Measurements from ENCODE around the gene BLOC1S1. TPM values are rescaled to one million over a fixed set of nuclear protein-coding genes. Genes with fewer than 3 reads are reported as not detected.
A peak's percentile ranks its signal among the peaks of the same experiment; 100 is the strongest.

Gene BLOC1S1
- total RNA-seq, 3 donors from 2014 or later: 141 to 238 (median 162) TPM

DNA sequence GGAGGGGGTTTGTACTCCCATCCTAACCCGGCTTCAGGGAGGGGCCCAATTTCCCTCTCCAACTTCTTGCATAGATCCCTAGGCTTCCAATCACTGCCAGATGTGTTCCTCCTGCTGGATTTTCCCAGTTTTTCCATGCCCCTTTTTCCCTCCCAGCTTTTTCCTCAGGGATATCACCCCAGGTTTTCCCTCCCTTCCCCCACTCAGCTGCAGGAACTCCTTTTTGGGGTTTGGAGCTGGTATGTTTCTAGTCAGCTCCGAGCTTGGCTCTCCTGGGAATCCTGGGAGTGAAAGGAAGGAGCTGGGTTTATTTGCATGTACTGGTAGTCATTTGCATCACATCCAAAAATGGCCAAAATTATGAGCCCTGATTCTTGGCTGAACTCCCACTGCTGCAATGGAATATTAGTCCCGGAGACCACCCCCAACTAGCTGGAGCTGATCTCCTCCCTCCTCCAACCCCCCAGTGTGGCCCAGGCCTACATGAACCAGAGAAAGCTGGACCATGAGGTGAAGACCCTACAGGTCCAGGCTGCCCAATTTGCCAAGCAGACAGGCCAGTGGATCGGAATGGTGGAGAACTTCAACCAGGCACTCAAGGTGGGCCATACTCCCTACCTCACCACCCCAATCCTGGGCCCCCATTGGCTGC is 2.9 kb downstream of the BLOC1S1 start:
- Histone ChIP-seq H3K9me3 (no peaks in the 10 kb centered on the region), H3K27me3 (no peaks in the 10 kb centered on the region), H3K36me3 (no peaks in the 10 kb centered on the region), H3K4me3 (no peak overlapping the region), H3K27ac (peak overlapping the region; percentile 96 to 97), H3K4me1 (peaks cover 16 to 24% of the 10 kb centered on the region in 2 donors)
- TF ChIP-seq, protein P1, sequence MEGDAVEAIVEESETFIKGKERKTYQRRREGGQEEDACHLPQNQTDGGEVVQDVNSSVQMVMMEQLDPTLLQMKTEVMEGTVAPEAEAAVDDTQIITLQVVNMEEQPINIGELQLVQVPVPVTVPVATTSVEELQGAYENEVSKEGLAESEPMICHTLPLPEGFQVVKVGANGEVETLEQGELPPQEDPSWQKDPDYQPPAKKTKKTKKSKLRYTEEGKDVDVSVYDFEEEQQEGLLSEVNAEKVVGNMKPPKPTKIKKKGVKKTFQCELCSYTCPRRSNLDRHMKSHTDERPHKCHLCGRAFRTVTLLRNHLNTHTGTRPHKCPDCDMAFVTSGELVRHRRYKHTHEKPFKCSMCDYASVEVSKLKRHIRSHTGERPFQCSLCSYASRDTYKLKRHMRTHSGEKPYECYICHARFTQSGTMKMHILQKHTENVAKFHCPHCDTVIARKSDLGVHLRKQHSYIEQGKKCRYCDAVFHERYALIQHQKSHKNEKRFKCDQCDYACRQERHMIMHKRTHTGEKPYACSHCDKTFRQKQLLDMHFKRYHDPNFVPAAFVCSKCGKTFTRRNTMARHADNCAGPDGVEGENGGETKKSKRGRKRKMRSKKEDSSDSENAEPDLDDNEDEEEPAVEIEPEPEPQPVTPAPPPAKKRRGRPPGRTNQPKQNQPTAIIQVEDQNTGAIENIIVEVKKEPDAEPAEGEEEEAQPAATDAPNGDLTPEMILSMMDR (IDR thresholded peaks at IDR 0.05): no peak
- TF ChIP-seq POLR2A (IDR thresholded peaks at IDR 0.05) (no peak), POLR2AphosphoS5 (IDR thresholded peaks at IDR 0.05) (no peak)
- intact Hi-C loops (cut with DNase I; ENCODE audit: low total_unique reads): no loop called here
- DNase-seq (ENCODE audit: low spot score in 2 of 2): no peak

DNA sequence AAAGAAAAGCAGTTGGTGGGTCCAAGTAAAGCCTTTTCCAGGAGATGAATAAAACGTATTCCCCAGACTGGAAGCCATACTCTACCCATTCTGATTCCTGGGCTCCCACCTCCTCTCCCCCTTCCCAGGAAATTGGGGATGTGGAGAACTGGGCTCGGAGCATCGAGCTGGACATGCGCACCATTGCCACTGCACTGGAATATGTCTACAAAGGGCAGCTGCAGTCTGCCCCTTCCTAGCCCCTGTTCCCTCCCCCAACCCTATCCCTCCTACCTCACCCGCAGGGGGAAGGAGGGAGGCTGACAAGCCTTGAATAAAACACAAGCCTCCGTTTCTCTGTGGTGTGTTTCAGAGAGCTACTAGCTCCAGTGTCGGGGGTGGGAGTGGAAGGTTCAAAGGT is 3.5 kb downstream of the BLOC1S1 start:
- Histone ChIP-seq H3K27ac (peak overlapping the region; percentile 96 to 97), H3K4me3 (no peak overlapping the region), H3K4me1 (peaks cover 16 to 24% of the 10 kb centered on the region in 2 donors), H3K36me3 (no peaks in the 10 kb centered on the region), H3K27me3 (no peaks in the 10 kb centered on the region), H3K9me3 (no peaks in the 10 kb centered on the region)
- no peak for TF ChIP-seq POLR2A (IDR thresholded peaks at IDR 0.05)
- TF ChIP-seq, protein P1 (IDR thresholded peaks at IDR 0.05): no peak
- TF ChIP-seq POLR2AphosphoS5 (IDR thresholded peaks at IDR 0.05): no peak
- intact Hi-C loops (cut with DNase I; ENCODE audit: low total_unique reads): no loop called here
- DNase-seq (ENCODE audit: low spot score in 2 of 2): no peak

DNA sequence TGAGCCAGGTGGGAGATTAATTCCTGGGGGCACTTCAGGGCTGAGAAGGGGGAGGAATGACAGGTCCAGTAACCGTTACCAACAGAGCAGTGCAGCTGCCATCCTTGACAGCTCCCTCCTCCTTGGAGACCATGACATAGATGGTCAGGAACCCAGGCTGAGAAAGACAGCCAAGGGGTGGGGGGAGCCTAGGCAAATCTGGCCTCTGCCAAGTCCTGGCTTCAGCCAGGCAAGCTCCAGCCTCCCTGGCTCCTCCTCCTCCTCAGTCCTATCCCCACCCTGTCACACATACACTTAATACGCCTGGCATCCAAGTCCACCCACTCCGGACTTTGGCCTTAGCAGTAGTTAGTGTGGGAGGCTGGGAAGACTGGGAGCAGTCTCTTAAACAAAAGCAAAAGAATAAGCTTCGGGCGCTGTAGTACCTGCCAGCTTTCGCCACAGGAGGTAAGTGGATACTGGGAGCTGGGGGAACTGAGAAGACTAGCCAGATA is 4.3 kb downstream of the BLOC1S1 start, which contains the start of gene RDH5:
Gene RDH5 (plus strand): TSS at position 323 of the 494 bp plus-strand sequence. CDS start 792 bp downstream, outside the sequence.
- no peak for TF ChIP-seq POLR2A (IDR thresholded peaks at IDR 0.05)
- no peak for TF ChIP-seq POLR2AphosphoS5 (IDR thresholded peaks at IDR 0.05)
- TF ChIP-seq, protein P1 (IDR thresholded peaks at IDR 0.05): no peak
- DNase-seq (ENCODE audit: low spot score in 2 of 2): peak in 1 of 2 donors; percentile 76
- H3K27ac ChIP-seq: peak within 1 kb of the TSS; percentile 96 to 97
- intact Hi-C loops (cut with DNase I; ENCODE audit: low total_unique reads): no loop called here
- H3K4me1 ChIP-seq: peaks cover 16 to 24% of the 10 kb centered on the region in 2 donors
- H3K4me3 ChIP-seq: no peak within 1 kb of the TSS
- H3K36me3 ChIP-seq: no peaks in the 10 kb centered on the region
- H3K27me3 ChIP-seq: no peaks in the 10 kb centered on the region
- no peaks in the 10 kb centered on the region for H3K9me3 ChIP-seq

DNA sequence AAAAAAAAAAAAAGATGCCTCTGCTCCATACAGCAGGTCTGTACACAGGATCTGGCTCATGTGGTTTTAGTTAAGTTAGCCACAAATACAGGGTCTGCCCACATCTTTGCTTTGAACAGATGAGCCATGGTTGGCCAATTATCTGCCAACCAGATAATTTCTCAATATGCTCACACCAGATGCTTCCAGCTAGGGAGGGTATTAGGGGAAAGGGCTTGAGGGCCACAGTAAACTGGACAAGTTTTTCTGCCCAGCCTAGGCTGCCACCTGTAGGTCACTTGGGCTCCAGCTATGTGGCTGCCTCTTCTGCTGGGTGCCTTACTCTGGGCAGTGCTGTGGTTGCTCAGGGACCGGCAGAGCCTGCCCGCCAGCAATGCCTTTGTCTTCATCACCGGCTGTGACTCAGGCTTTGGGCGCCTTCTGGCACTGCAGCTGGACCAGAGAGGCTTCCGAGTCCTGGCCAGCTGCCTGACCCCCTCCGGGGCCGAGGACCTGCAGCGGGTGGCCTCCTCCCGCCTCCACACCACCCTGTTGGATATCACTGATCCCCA is 5.1 kb downstream of the BLOC1S1 start:
- peaks cover 16 to 24% of the 10 kb centered on the region in 2 donors for H3K4me1 ChIP-seq
- no peaks in the 10 kb centered on the region for H3K9me3 ChIP-seq
- no peak overlapping the region for H3K4me3 ChIP-seq
- intact Hi-C loops (cut with DNase I; ENCODE audit: low total_unique reads): no loop called here
- peak overlapping the region; percentile 61 to 76 for H3K27ac ChIP-seq
- H3K36me3 ChIP-seq: no peaks in the 10 kb centered on the region
- peak in 1 of 2 donors; percentile 69 for DNase-seq (ENCODE audit: low spot score in 2 of 2)
- TF ChIP-seq, protein P1 (IDR thresholded peaks at IDR 0.05): peak in 2 of 3 donors; percentile 30 to 47
- TF ChIP-seq POLR2AphosphoS5 (IDR thresholded peaks at IDR 0.05): no peak
- H3K27me3 ChIP-seq: no peaks in the 10 kb centered on the region

DNA sequence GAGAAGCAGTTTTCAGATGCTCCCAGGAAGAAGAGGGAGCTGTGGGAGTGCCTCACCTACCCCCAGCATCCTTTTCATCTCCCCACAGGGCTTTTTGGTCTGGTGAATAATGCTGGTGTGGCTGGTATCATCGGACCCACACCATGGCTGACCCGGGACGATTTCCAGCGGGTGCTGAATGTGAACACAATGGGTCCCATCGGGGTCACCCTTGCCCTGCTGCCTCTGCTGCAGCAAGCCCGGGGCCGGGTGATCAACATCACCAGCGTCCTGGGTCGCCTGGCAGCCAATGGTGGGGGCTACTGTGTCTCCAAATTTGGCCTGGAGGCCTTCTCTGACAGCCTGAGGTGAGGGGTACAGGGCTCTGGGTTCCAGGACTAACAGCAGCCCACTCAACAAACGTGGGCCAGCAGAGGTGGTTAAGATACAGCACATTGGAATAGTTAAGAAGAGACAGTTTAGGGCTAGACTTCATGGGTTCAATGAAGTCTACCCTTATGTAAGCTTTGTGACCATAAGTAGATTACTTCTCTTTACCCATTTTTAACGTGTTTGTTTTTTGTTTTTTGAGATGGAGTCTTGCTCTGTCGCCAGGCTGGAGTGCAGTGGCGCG is 5.9 kb downstream of the BLOC1S1 start:
- H3K9me3 ChIP-seq: no peaks in the 10 kb centered on the region
- H3K27ac ChIP-seq: peak overlapping the region; percentile 61 to 76
- H3K36me3 ChIP-seq: no peaks in the 10 kb centered on the region
- TF ChIP-seq POLR2A (IDR thresholded peaks at IDR 0.05): no peak
- TF ChIP-seq, protein P1 (IDR thresholded peaks at IDR 0.05): no peak
- no peak for TF ChIP-seq POLR2AphosphoS5 (IDR thresholded peaks at IDR 0.05)
- H3K27me3 ChIP-seq: no peaks in the 10 kb centered on the region
- intact Hi-C loops (cut with DNase I; ENCODE audit: low total_unique reads): no loop called here
- H3K4me1 ChIP-seq: peaks cover 16 to 24% of the 10 kb centered on the region in 2 donors
- no peak for DNase-seq (ENCODE audit: low spot score in 2 of 2)
- H3K4me3 ChIP-seq: no peak overlapping the region

Measured in breast epithelium (tissue), 4 donors.